Prostate gland (tissue), 2 donors: ENCODE measurements around the gene AMZ2. TPM values are rescaled to one million over a fixed set of nuclear protein-coding genes. Genes with fewer than 3 reads are reported as not detected.
"Not testable (repeated sequence)": the region's sequence is repeated elsewhere in the genome, so short reads cannot be mapped to it uniquely, and the experiment has no call there.

Experiments
- DNase-seq: peaks from one replicate; pipeline ENCODE4 v3.0.0-alpha.2; 2019; ENCODE audit warnings: low spot score
- H3K27ac ChIP-seq, 2 donors: fragments of 200-600 bp; sonication (generic); 2 replicates each; pipeline ENCODE4 v1.5.1; 2017 to 2019
- H3K27me3 ChIP-seq: fragments of 200-600 bp; sonication (generic); replicated peaks from 2 replicates; pipeline ENCODE4 v1.5.1; 2019; ENCODE audit not compliant: insufficient read depth
- H3K36me3 ChIP-seq, 2 donors: fragments of 200-600 bp; sonication (generic); 1 replicate in 1 of 2; 2 replicates in 1 of 2; pipeline versions ENCODE4 v1.5.1 to v1.8.1; 2017 to 2019
- H3K4me1 ChIP-seq: fragments of 200-600 bp; sonication (generic); replicated peaks from 2 replicates; pipeline ENCODE4 v1.5.1; 2019
- H3K4me3 ChIP-seq, 2 donors: fragments of 200-600 bp; sonication (generic); 2 replicates each; pipeline ENCODE4 v1.5.1; 2017 to 2019
- H3K9me3 ChIP-seq: fragments of 200-600 bp; sonication (generic); 2 replicates; pipeline ENCODE4 v1.5.1; 2017
- CTCF ChIP-seq, 4 experiments: fragments of 200-600 bp in 2 of 4; fragments of 450-650 bp in 2 of 4; sonication (generic) in 2 of 4; IDR thresholded peaks; 1 replicate in 3 of 4; 2 replicates in 1 of 4; pipeline ENCODE4 v1.5.1; 2016 to 2019; ENCODE audit warnings: antibody characterized with exemption in 4 of 4, mild to moderate bottlenecking in 2 of 4, moderate library complexity in 2 of 4
- POLR2A ChIP-seq: fragments of 450-650 bp; IDR thresholded peaks from one replicate; pipeline ENCODE4 v1.6.1; 2016; ENCODE audit warnings: antibody characterized with exemption, mild to moderate bottlenecking
- POLR2AphosphoS5 ChIP-seq: sonication (generic); formaldehyde crosslinking; IDR thresholded peaks from one replicate; pipeline ENCODE4 v1.6.1; 2017; ENCODE audit warnings: antibody characterized with exemption
- WGBS: methylation state at CpG from one replicate; pipeline ENCODE4 v1.1.5; 2018; 5-methylcytosine and 5-hydroxymethylcytosine counted together
- intact Hi-C: fragments of 100-400 bp; cut with DNase I; formaldehyde crosslinking; loops from one replicate; pipeline ENCODE4 v1.14.2; 2022
- total RNA-seq, 2 donors: library from RNA; depleted of rRNA; stranded (reverse); fragments of >200 nt; gene quantifications; one replicate each; pipeline ENCODE4 v1.1.0, GENCODE V29; 2016

AMZ2 gene
- total RNA-seq, 2 donors from 2014 or later = 51.0 to 57.4 TPM

- Histone ChIP-seq H3K36me3 (peaks cover 0 to 4% of the 10 kb centered on the region in 2 donors), H3K27ac (no peak overlapping the region), H3K4me1 (no peaks in the 10 kb centered on the region), H3K27me3 (no peaks in the 10 kb centered on the region), H3K4me3 (no peak overlapping the region), H3K9me3 (no peaks in the 10 kb centered on the region)
- intact Hi-C loops = no loop called here
- no peak for TF ChIP-seq POLR2A
- TF ChIP-seq CTCF (IDR thresholded peaks at IDR 0.05) = no peak
- no peak for TF ChIP-seq POLR2AphosphoS5
- DNase-seq = no peak
These were observed 10.1 kb downstream of the AMZ2 start for GRCh38 chr17:68257934-68258333.

GRCh38 chr17:68258890-68259647 is 11.2 kb downstream of the AMZ2 start:
- H3K9me3 ChIP-seq, H3K4me1 ChIP-seq, intact Hi-C loops, H3K4me3 ChIP-seq, H3K36me3 ChIP-seq, H3K27me3 ChIP-seq, DNase-seq: not testable (repeated sequence)
- H3K27ac ChIP-seq = peak overlapping the region in 1 of 2 donors; percentile 4
- WGBS = 13% methylated on average over 37 of the region's 44 CpGs

- H3K27ac ChIP-seq = peak overlapping the region in 1 of 2 donors; percentile 4
- H3K4me3 ChIP-seq, H3K36me3 ChIP-seq, H3K27me3 ChIP-seq, DNase-seq, H3K4me1 ChIP-seq, intact Hi-C loops, H3K9me3 ChIP-seq: not testable (repeated sequence)
- WGBS = 44% methylated on average over 3 of the region's 3 CpGs
These were observed 11.8 kb downstream of the AMZ2 start for GRCh38 chr17:68259648-68259951.

GRCh38 chr17:68260051-68260762 is 12.4 kb downstream of the AMZ2 start:
- Histone ChIP-seq H3K27ac (no peak overlapping the region), H3K27me3 (no peaks in the 10 kb centered on the region), H3K4me3 (no peak overlapping the region), H3K4me1 (no peaks in the 10 kb centered on the region), H3K9me3 (no peaks in the 10 kb centered on the region), H3K36me3 (peaks cover 0 to 4% of the 10 kb centered on the region in 2 donors)
- TF ChIP-seq CTCF (IDR thresholded peaks at IDR 0.05) = no peak
- no peak for TF ChIP-seq POLR2AphosphoS5
- no peak for TF ChIP-seq POLR2A
- 49% methylated on average over 9 of the region's 9 CpGs for WGBS
- DNase-seq = no peak
- intact Hi-C loops = loop anchor here (5.0 to 10.0 kb wide), 3 partner anchors 135 to 202 kb away; no protein-coding TSS in a partner anchor

GRCh38 chr17:68262467-68262866 is 14.6 kb downstream of the AMZ2 start:
- H3K36me3 ChIP-seq, H3K4me3 ChIP-seq, H3K27ac ChIP-seq, H3K9me3 ChIP-seq, DNase-seq, H3K4me1 ChIP-seq, H3K27me3 ChIP-seq: not testable (repeated sequence)
- WGBS = 61% methylated on average over 2 of the region's 2 CpGs
- intact Hi-C loops = loop anchor here (5.0 to 10.0 kb wide), 3 partner anchors 132 to 200 kb away; no protein-coding TSS in a partner anchor

GRCh38 chr17:68263101-68263681 is 15.3 kb downstream of the AMZ2 start:
- not testable (repeated sequence) for H3K27me3 ChIP-seq, H3K4me1 ChIP-seq, H3K36me3 ChIP-seq, H3K4me3 ChIP-seq, H3K27ac ChIP-seq, H3K9me3 ChIP-seq
- DNase-seq = peak; percentile 44
- intact Hi-C loops = loop anchor here (5.0 to 10.0 kb wide), 3 partner anchors 132 to 199 kb away; no protein-coding TSS in a partner anchor
- peak; percentile 26 for TF ChIP-seq POLR2AphosphoS5
- TF ChIP-seq CTCF (IDR thresholded peaks at IDR 0.05) = peak; percentile 21 to 72 (median 54)
- WGBS = 12% methylated on average over 9 of the region's 9 CpGs
